IPS-NIHi11 (cell line): ENCODE measurements around the gene INMT.
A peak's percentile ranks its signal among the peaks of the same experiment; 100 is the strongest.

Experiments
- DNase-seq: peaks from one replicate; pipeline ENCODE4 v3.0.0; 2012; ENCODE audit warnings: mixed read lengths, low spot score

INMT gene

DNA sequence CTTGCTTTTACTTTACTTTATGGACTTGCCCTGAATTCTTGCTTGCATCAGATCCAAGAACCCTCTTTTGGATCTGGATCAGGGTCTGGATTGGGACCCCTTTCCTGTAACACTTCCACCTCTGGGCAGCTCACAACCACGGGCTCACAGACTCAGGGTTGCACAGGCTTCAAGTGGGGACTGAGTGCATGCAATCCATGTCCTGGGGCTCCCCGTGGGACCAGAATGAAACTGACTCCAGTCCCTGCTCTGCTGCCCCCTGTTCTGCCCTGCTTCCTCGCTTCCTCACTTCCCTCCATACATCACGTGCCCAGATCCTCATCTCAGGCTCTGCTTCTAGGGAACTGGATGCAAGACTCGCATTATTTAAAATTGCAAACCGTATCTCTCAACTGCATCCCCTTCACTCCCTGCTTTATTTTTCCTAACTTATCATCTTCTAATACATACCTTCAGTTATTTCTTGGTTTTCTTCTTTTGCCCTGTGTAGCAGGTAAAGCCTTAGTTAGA, 23.3 kb upstream of the INMT start:
- DNase-seq = no peak

DNA sequence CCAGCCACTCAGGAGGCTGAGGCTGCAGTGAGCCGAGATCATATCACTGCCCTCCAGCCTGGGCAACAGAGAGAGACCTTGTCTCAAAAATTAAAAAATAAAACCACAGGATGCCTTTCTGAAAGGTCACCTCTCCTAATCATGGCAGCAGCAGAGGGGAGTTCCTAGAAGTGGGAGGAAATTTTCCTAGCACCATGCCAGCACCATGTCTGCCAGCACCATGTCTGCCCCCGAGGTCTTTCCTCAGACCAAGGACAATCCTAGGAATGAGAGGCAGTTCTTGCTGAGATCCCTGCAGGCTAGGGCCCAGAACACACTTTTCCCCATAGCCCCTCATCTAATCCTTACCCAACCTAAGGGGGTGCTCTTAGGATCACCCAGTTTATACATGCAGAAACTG, 22.3 kb upstream of the INMT start:
- no peak for DNase-seq

DNA sequence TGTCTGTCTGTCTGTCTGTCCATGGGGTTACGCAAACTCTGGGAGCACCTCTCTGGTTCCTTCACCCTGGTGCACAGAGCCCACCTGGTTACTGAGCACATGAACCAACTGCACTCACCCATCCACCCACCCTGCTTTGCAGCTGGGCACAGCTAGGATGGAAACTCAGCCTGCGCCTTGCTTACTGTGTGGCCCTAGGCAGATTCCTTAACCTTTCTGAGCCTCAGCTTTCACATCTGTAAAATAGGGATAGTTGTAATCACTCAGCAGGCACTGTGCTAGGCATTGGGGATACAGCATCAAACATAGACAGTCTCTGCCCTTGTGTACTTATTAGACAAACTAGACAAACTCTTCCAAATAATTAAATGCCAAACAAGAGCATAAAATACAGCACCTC, 21.8 kb upstream of the INMT start:
- DNase-seq = no peak

DNA sequence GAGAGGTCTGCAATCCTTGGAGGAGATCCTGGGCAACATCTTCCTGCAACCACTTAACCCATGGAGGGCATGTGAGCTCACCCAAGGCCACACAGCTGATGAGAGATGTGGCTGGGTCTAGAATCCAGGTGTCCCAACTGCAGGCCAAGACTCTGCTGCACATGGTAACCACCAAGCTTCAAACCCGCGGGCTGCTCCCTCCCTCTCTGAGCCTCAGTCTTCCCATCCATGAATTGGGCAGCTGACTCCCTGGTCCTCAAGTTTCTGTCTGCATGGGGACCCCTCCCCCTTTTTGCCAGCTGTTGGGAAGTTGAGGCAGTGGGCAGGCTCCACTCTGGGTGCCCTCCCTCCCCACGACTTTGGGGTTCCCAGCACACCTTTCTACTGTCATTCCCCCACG, 20.9 kb upstream of the INMT start:
- no peak for DNase-seq

DNA sequence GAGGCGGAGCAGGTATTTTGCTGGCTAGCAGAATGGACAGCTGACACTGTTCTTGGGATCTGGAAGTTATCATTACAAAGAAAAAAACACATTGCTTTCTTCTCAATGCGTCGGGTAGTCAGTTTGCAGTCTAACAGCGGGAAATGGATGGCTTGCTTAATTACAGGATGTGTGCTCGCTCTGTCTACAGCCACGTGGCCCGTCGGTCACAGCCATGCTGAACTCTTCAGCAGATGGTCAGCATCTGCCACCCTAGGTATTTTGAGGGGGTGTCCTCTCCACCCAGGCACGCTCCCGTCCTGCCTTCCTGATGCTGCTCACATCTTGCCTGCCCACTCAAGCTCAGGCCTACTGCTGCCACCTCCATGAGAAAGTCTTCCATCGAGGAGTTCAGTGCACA, 20.4 kb upstream of the INMT start:
- DNase-seq = no peak

DNA sequence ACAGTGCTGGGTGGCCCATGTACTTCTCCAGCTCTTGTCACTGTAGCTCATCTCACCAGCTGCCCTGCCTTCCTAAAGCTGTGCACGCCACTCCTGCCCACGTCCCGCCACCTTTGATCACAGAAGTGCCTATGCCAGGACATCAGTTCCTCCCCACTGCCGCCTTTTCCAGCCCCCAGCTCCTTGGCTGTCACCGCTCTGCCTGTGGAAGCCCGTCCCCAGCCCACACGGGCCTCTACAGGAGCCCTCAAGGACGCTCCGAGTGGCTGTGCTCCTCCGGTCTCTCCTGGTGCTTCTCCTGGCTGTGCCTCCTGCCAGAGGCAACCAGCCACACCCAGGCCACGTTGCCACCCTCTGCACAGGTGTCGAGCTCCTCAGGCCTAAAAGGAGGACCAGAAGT, 19.3 kb upstream of the INMT start:
- no peak for DNase-seq

DNA sequence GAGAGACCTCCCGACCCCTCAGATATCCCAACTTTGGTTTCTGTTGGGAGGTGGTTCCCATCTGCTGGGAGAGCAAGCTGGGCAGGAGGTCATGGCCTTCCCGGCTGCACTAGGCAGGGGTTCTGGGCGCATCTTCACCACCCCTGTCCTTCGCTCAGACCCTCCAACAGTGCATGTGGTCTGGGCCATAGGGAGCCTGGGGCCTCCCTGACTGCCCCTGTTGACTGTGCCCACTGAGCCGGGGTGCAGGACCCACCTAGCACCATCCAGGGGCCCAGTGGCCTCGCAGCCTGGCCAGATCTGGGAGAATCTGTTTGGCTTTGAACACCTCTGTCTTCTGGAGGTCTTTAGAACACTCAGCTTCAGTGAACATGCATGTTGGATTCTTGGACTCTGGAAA, 18.7 kb upstream of the INMT start:
- no peak for DNase-seq

DNA sequence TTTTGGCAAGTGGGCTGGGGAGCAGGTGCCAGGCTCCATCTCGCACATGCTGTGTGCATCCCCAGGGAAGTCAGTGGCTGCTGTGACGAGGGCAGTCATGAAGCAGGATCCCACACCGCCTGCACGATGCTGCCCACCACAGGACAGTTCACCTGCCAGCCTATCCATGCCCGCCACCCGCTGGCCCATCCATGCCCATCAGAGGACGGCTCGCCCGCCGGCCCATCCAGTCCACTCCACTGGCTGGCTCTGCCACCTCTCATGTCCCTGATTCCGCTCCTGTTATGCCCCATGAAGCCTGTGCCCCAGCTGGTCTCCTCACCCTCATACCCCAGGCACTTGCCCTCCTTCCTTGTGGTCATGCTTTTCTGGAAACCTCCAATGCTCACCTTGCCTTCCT, 18.2 kb upstream of the INMT start:
- DNase-seq = no peak

DNA sequence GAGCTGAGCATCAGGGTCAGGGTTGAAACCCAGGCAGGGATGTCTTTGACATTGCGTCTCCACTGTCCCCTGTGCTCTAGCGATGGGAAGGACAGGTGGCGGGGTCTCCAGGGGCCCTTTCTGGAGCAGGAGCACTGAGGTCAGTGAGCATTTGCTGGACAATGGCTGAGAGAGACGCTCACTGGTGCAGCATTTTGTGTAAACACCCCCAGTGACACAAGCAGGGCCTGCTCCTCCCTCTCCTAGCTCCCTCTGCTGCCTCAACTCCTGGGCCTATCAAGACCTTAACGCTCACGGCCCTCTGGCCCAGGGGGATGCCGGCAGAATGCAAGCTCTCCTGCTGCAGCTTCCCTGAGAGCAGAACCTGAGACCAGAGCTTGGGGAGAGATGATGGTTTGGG, 17.4 kb upstream of the INMT start:
- no peak for DNase-seq

DNA sequence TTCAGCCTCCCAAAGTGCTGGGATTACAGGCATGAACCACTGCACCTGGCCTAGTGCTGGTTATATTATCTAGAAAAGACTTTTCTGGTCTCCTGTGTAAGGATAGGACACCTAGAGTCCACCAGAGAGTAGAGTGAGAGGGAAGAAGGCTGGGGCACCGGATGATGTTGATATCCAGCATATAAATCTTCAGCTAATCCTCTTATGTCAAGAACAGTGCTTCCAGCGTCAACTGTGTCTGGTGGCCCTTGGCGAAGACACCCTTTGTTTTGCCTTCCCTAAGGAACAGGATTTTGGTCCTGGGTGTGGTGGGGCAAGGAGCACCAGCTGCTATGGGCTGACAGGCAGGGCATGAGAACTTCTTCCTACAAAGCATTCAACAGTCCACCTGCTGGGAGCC, 16.3 kb upstream of the INMT start:
- no peak for DNase-seq

DNA sequence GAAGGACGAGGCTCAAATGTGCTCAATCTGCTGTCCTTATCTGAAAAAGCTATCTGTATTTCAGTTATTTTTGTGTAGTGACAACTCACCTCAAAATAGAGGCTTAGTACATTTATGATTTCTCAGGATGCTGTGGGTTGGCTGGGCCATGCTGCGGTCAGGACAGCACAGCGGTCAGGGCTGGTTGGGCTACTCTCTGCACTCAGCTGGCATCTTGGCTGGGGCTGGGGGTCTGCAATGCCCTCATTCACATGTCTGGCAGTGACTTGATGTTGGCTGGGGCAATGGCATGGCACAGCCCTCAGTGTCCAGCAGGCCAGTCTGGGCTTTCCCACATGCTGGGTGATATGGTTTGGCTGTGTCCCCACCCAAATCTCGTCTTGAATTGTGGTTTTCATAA, 15.6 kb upstream of the INMT start:
- no peak for DNase-seq

DNA sequence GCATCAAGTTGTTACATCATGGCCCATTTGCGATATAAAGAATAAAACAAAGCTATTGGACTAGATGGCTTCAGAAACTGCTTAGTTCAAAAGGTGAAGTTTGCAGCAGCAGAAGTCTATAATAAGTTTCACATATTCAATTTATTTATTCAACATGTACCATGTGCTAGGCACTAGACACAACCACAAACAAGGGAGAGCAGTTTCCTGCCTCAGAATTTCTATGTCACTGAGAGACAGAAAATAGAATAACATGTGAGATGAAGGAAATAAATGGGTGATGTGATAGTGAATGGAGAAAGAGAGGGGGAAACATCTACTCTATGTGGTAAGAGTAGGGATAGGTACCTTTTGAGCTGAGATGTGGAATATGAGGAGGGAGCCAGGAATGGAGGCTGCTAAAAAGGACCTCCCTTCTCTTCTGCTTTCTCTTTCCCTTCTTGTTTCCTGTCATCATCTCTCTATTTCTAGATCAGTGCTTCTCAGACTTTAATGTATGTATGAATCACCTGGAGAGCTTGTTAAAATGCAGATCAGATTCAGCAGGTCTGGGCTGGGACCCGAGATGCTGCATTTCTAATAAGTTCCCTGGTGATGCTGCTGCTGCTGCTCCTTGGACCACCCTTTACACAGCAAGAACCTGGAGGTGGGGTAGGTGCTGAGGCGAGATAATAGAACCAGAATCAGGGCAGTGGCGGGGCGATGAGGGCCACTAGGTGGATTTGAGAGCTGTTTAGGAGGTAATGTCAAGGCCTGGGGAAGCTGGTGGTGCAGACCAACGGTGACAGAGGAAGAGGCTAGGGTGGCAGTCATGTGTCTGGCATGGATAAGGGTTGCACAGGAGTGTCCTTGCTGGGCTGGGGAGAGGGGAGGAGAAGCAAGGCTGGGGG, 13.7 kb upstream of the INMT start:
- no peak for DNase-seq

DNA sequence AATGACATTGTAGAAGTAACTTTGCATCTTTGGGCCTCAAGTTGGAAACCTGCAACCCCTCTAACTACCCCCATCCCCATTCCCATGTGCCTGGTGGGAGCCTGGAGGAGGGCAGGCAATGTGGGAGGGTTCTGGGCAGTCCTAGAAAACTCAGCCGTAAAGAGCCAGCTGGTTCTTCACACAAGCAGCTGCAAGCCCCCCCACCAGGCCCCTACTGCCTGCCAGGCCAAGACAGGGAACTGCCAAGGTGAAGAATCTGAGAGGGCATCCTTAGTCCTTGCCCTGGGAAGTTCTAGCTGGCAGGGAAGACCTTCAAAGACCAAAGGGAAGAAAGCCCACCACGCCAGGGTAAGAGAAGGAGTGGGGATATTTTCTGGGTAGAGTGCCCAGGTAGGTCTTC, 12.2 kb upstream of the INMT start:
- no peak for DNase-seq

DNA sequence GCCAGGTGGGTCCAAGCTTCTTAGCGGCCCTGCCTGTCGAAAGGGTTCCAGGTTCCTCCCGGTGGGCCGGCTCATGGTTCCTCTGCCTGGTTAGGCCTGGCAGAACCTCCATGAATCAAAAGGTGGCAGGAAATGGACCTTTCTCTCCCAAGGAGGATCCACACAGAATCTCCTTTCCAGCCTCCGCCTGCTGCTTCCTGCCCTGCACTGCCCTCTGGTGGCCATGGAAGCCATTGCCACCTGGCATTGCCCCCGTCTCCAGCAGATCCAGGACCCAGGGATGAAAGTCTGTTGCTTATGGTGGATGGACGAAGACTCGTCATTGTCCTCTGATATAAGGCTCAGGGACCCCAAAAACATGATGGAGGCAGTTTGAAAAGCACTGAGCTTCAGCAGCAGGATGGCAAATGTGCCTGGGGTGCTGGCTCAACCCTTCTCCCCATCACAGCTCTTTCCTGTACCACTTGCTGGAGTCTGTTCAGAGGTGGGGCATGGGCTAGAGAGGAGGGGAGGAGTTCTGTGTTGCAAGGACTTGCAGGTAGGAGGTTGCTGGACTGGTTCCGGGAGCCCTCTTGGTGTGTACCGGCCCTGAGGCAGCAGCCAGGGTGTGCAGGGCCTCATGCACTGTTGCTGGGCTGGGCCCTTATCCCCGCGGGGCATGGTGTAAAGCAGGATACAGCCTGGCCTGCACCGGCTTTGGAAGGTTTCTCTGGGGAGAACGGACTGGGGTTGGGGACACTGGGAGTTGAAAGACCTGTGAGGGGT, 11.3 kb upstream of the INMT start:
- peak; percentile 95 for DNase-seq

DNA sequence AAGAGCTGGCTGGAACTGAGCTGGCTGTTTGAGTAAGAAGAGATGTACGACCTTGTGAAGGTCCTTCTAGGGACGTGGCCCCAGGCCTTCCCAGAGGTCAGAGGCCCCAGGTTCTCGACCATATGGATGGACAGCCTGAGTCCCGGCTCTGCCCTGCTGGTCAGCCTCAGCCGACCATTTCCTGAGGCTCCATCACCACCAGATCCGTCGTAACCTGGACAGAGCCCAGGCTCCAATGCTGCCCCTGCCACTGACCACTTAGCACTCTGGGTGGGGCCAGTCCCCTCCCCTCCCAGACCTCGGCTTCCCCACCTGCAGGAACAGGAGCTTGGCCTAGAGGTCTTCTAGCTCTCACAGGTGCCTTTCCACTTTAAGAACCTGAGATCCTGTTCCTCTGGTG, 10.6 kb upstream of the INMT start:
- DNase-seq = no peak

DNA sequence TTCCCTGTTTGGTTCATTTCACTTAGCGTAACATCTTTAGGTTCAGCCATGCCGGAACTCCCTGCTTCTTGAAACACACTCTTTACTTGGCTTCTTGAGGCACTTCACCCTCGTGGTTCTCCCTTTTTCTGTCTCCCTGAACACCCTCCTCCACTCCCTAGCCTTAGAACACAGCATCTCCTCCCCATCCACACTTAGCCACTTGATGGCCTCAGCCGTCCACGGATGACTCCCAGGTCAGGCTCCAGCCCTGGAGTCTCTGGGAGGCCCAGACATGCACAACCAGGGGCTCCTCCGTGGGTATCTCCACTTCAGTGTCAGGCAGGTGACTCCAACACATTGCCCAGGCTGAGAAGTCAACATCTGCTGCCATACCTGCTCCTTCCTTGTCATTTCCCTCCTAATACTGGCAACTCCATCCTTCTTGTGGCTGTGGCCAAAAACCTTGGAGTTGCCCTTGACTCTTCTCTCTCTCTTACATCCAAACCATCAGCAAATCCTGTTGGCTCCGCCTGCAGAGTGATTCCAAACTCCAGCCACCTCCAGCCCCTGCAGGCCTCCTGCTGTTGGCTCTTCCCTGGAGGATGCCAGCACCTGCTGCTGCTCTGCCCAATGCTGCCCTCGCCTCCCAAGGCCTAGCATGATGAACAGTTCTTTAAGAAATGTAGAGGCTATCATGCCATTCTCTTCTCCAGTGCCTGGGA, 8.4 kb upstream of the INMT start:
- DNase-seq = no peak

DNA sequence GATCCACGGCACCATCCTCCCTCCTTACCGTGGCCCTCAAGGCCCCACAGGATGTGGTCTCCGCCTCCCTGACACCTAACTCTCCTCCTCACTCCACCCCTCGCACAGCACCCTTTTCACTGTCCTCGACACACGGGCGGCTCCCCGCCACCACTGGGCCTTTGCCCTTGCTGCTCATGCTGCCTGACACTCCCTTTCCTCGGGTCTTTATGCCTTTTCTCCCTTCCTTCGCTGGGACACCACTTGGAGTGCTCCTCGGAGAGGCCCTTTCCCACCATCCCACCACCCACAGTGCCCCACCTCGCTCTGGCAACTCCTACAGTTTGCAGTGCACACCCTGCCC, 7.9 kb upstream of the INMT start:
- DNase-seq = no peak

DNA sequence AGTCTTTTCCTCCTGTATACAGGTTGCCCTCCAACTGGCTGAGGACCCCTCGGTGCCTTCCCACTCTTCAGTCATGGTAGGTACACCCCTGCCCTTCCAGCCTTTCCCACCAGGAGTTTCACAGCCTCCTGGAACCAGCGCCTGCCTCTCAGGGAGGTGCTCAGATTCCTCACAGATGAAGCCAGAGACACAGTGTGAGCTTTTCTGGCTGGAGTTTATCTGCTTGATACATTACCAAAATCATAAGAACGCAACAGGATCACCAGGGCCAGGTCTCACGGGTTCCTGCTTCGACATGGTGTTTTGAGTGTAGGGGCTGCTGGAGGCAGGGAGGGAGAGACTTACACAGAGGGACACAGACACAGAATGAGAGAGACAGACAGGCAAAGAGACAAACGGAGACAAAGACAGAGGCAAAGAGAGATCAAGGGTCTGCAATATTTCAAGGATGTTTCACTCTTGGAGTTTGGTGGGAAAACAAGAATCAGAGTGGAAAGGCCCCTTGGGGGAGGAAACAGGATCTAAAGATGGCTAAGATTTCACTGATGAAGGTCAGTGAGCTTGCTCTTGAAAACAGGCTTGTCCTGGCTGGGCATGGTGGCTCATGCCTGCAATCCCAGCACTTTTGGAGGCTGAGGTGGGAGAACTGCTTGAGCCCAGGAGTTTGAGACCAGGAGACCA, 6.5 kb upstream of the INMT start:
- DNase-seq = no peak

DNA sequence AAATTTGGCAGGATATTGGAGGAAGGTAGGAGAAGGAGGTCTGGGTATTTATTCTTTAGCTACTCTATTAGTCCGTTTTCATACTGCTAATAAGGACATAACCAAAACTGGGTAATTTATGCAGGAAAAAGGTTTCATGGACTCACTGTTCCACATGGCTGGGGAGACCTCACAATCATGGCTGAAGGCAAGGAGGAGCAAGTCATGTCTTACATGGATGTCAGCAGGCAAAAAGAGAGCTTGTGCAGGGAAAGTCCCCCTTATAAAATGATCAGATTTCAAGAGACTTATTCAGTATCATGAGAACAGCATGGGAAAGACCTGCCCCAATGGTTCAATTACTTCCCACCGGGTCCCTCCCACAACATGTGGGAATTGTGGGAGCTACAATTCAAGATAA, 1.9 kb upstream of the INMT start:
- no peak for DNase-seq

DNA sequence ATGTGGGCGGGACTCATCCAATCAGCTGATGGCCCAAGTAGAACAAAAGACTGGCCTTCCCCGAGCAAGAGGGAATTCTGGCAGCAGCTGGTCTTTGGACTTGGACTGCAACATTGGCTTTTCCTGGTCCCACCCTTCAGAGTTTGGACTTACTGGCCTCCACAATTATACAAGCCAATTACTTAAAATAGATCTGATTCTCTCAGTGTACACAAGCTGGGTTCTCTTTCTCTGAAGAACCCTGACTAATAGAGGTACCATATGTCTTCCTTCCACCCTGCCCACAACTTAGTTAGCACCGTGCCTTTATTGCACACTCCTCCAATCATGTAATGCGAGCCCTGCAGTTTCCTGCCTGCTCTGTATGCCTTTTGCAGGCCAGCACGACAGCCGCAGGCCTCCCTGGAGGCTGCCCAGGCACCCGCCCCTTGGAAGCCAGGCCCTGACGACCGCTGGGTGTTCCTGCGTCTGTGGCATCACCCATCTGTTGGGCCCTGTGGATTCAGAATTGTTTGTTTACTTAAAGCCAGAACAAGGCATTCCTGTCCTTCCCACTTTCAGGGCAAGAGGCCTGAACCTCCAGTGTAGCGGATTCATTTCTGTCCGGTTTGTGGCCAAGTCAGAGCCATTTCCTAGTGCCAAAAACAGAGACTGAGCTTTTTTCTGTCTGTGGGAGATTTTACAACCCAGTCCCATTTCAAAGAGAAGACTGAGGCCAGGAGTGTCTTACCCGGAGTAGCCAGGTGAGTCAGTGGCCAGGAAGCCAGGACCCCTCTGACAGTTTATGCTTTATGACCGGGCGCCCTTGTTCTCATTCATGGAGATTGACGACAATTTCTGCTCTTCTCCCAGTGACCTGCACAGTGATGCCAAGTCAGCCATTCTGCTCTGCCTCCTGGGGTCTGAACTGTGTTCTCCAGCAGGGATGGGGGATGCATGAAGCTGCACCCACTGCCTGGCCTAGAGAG, 968 bp upstream of the INMT start:
- no peak for DNase-seq

DNA sequence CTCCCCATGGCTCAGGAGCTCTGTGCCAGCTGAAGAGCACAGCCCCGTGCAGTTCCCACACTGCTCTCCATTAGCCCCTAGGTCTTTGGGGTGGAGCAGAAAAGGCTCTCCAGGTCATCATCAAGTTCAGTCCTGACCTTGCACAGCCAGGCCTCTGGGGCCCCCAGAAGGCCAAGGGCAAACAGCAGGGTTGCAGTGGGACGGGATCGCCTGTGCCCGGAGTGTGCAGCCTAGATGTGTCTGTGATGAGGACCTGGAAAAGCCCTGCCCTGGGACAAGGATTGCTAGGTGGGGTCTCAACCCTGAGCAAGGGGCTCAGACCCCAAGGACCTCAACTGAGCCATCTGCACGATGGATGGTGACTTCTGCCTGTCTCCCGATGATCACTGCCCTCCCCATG, 549 bp downstream of the INMT start:
- no peak for DNase-seq
